Measurements from ENCODE around the gene ANO8.

ANO8 gene

GRCh38 chr19:17328517-17329365, 5.9 kb downstream of the ANO8 start:
- no peak for DNase-seq (ENCODE audit: low read depth in 2 of 2)

- DNase-seq (ENCODE audit: low read depth in 2 of 2): no peak
These were observed 6.8 kb downstream of the ANO8 start for GRCh38 chr19:17327654-17328516.

- DNase-seq (ENCODE audit: low read depth in 2 of 2): no peak
These were observed 7.5 kb downstream of the ANO8 start for GRCh38 chr19:17327068-17327653.

- DNase-seq (ENCODE audit: low read depth in 2 of 2): no peak
These were observed 8.1 kb downstream of the ANO8 start for GRCh38 chr19:17326595-17326966.

- no peak for DNase-seq (ENCODE audit: low read depth in 2 of 2)
These were observed 8.6 kb downstream of the ANO8 start for GRCh38 chr19:17325881-17326594.

- DNase-seq (ENCODE audit: low read depth in 2 of 2): no peak
These were observed 9.5 kb downstream of the ANO8 start for GRCh38 chr19:17325133-17325532.

GRCh38 chr19:17324357-17325114, 10.1 kb downstream of the ANO8 start:
- DNase-seq (ENCODE audit: low read depth in 2 of 2): no peak

- DNase-seq (ENCODE audit: low read depth in 2 of 2): no peak
These were observed 10.7 kb downstream of the ANO8 start for GRCh38 chr19:17323964-17324332.

- DNase-seq (ENCODE audit: low read depth in 2 of 2): no peak
These were observed 11.2 kb downstream of the ANO8 start for GRCh38 chr19:17323300-17323963.

- DNase-seq (ENCODE audit: low read depth in 2 of 2): no peak
These were observed 11.8 kb downstream of the ANO8 start for GRCh38 chr19:17322854-17323253.

GRCh38 chr19:17321655-17322489, 12.8 kb downstream of the ANO8 start:
- DNase-seq (ENCODE audit: low read depth in 2 of 2): no peak

- no peak for DNase-seq (ENCODE audit: low read depth in 2 of 2)
These were observed 14.2 kb downstream of the ANO8 start for GRCh38 chr19:17320435-17320834.

- no peak for DNase-seq (ENCODE audit: low read depth in 2 of 2)
These were observed 15.0 kb downstream of the ANO8 start for GRCh38 chr19:17319473-17320238.

- no peak for DNase-seq (ENCODE audit: low read depth in 2 of 2)
These were observed 15.7 kb downstream of the ANO8 start for GRCh38 chr19:17318966-17319365.

- DNase-seq (ENCODE audit: low read depth in 2 of 2): no peak
These were observed 20.6 kb downstream of the ANO8 start for GRCh38 chr19:17314007-17314593.

GRCh38 chr19:17312189-17313113, 22.2 kb downstream of the ANO8 start:
- no peak for DNase-seq (ENCODE audit: low read depth in 2 of 2)

GRCh38 chr19:17311455-17312188, 23.0 kb downstream of the ANO8 start:
- DNase-seq (ENCODE audit: low read depth in 2 of 2): no peak
